Dedifferentiated amniotic fluid mesenchymal stem cell (primary cell): Measurements from ENCODE around the gene ESRP2.

Experiments used
- DNase-seq: peaks from one replicate; pipeline ENCODE4 v3.0.0-alpha.2; 2016; ENCODE audit errors: extremely low spot score

The ESRP2 gene

DNA sequence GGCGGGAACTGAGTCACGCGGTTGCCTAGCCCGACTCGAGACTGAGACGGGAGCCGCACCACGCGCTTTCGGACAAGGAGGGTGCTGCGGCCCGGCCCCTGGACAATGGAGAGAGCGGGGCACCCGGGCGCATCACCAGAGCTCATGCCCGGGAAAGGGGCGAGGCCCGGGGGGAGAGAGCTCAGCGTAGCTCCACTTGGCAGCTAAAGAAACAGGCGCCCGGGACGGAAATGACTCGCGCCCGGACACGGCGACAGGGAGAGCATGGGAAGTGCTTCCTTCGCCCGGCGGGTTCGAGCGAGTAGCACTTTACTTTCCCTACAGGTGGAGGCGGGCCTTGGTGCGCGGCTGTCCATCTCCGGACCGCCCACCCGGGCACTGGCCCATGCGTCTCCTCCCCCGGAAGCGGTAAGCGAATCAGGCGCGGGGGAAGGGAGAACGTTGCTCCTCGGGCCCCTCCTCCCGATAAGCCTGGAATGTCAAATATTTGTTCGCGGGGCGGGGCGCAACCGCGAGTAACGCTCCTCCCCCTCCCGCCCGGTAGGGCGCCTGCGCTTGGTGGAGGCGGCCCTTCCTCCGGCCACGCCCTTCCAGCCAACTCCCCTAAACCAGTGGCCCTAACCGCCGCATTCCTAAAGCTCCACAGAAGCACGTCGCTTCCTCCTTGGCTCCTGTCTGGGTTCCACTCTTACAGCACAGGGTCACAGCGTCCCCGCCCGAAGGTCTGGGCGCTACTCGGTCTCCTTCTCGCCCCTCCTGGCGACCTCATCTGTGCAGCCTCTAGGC lies 1.5 kb upstream of the ESRP2 start:
- peak; percentile 95 for DNase-seq

DNA sequence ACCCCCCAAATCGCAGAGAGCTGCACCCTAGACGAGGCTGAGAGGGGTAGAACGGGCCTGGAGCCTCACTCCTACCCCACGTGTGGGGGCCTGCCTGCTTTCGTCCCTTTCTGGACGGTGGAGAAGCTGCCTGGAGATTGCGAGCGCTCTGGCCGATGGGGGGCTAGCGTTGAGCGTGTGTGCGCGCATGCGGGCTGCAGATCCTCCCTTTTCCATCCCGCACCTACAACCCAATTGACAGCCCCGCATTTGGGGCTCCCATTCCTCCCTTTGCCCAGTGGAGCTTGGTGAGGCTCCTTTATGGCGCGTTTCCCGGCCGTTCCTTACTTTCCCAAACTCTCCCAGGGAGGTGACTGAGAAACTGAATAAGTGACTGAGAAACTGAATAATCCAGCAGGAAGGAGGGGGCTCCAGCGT lies 907 bp upstream of the ESRP2 start:
- DNase-seq, result no peak

DNA sequence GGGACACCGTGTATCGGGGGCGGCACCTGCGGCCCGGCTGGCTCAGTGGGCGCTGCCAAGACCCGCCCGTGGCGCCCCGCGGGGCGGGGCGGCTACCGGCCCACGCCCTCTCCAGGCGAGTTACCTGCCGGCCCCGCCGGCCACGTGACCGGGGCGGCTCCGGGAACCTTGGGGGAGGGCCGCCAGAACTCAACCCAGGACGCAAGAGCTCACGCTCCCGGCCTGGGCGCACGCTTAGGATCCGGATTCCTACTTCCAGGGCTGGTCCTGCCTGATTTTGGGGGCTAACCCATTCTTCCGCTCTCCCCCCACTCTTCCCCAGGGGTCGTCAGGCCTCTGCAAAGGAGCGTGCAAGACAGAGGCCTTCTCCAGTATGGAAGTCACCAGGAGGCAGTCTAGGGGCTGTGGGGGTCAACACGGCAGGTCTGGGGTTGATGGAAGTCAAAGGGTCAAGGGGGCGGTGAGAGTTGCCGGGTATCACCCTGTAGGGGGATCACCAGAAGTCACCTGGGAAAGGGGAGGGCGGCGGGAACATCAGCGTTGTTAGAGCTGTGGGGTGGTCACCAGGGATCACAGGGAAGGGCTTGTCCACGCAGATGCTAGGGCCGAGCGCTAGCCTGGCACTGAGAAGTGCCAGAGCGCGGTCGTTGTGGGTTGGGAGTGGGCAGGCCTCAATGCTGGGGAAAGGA lies 354 bp upstream of the ESRP2 start:
- DNase-seq, result no peak

DNA sequence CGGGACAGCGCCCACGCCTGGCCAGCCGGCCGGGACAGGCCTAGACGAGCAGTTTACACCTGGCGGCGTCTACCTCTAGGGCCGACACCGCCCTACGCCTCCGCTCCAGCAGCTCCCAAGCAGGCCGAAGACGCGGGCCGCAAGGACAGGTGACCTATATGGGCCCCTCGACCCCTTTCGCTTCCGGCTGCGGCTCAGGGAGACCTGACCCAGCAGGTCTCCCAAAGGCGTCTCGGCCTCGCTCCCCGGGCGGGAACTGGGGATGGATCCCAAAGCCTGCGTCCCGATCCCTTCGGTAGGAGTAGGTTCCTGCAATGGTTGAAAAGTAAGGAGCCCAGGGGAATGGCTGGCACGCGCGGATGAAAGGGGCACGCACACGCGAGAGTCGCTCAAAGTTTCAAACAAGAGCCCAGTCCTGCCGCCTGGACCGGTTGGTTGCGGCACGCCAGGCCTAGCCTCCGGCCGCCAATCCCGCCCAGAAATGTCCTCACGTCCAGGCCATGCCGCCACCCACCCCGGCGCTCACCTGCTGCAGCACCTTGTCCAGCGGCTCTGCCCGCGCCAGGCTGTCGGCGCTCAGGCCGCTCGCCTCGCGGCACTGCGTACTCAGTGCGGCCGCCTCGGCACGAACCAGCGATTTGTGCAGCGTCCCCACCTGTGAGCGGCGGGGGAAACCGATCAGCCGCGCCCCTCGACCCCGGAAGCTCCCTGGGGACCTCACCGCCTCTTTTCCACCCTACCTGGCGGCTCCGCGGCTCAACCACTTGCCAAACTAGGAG lies 630 bp downstream of the ESRP2 start:
- DNase-seq, result no peak

DNA sequence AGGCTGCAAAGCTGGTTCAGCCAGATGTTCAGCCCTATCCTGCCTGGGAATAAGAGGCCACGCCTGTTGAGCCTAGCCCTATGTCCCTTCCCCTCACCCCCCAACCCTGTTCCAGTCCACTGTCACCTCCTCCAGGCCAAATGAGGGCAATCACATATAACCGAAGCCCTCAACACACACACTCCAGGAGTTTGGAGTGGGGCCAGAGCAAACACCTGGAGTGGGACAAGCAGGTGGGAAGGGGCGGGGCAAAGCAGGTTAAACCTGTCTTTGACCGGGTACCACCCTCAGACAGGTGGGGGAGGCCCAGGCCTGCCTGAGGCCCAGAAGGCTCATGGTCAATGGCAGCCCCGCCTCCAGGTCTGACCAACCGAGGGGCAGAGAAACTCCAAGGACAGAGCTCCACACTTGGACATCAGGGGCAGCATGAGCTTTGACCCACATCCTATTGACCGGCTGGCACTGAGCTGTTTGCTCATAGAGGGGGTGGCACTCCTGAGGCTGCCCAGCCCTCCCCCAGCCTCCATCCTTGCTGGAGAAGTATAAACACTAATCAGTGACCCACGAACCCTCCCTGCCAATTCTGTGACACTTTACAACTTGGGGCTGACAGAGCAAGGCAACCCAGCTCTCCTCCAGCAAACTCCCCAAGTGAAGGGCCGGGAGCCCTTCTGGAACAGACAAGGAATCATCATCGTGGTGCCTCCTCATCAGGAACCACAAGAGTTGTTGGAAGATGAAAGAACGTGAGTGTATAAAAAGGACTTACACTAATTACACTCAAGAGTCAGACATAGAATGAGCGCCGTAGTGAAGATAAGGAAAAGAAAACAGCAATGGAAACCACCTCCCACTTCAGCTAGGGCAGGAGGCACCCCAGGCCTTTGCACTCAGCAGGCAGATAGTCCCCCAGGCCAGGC lies 1.5 kb downstream of the ESRP2 start:
- DNase-seq, result no peak

DNA sequence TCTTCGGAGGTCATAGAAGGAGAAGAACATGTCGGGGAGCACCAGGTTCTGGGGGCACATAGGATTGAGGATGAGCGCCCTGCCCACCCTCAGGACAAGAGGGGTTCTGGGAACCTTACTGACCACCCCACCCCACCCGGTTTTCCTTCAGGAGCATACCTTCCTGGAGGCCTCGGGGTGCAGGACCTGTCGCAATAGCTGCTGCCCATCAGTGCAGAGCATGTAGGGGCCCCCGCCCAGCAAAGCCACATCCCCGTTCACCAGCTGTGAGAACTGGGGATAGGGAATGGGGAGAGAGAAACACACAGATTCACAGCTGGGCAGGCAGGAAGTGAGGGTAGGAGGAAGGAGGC lies 2.1 kb downstream of the ESRP2 start:
- no peak for DNase-seq

DNA sequence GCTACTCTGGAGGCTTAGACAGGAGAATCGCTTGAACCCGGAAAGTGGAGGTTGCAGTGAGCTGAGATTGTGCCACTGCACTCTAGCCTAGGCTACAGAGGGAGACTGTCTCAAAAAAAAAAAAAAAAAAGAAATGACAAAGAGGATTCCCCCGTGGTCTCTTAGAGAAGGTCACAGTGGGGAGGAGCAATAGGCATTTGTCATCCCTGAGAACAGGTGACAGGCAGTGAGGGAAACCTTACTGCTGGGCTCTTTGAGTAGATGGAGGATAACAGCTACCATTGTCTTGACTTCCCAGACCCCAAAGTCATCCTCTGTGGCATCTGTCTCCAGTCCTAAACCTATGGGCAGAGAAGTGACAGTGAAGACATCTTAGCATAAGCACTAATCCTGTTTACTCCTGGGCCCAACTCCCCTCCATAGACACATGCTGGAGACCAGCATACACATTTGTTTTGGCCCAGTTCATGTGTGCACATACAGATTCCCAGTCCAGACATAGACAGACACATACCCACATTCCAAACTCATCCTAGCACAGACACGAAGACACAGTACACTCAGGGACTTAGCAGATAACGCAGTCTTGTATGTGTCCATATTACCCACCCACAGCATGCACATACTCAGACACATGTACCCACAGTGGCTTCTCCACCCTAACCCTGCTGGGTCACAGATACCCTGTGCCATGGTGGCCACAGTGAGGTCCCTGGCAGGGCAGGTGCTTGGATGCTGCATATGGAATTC lies 2.7 kb downstream of the ESRP2 start:
- DNase-seq, result no peak

DNA sequence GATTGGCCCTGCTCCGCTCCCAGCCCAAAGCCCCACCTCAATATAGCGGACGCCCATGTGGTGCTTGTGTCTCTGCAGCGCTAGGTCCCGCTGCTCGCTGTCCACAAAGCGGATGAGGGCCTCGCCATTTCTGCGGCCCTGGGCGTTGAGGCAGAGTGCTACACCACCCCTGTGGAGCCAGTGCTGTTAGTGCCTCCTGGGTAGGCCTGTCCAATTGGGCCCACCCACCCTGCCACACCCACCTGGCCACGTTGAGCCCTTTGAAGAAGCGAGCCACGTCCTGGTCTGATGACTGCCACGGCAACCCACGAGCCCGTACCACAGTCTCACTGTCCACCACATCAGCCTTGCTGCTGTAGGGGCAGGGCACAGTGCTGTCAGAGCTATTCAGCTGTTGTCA lies 3.6 kb downstream of the ESRP2 start:
- no peak for DNase-seq

DNA sequence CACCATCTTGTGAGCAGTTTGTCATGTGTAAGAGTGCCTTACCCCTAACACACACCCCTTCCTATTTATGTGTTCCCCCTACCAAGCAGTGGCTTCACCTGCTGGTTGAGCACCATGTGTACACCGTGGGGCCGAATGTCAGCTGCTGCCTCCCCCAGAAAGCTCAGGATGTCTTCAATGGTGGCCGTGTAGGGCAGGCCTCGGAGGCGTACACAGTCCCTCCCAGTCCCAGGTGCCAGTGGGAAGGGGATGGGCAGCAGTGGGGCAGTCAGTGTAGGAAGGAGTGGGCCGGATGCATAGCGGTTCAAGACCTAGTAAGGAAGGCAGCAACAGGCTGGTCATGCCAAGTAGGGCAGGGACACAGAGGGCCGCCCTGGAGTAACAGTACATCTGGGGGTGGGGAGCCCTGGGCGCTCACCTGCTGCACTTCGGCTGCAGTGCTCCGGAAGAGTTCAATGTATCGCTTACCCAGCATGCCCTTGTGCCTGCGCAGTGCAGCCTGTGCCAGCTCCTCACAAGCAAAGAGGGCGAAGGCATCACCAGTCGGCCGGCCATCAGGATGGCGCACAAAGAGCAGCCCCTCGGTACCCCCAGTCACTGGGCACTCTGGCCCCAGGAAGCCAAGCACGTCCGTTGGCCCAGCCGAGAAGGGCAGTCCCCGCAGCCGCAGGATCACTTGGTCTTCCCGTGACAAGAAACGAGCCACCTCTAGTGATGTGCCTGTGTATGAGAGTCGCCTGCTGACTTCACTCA lies 4.4 kb downstream of the ESRP2 start:
- DNase-seq, result no peak

DNA sequence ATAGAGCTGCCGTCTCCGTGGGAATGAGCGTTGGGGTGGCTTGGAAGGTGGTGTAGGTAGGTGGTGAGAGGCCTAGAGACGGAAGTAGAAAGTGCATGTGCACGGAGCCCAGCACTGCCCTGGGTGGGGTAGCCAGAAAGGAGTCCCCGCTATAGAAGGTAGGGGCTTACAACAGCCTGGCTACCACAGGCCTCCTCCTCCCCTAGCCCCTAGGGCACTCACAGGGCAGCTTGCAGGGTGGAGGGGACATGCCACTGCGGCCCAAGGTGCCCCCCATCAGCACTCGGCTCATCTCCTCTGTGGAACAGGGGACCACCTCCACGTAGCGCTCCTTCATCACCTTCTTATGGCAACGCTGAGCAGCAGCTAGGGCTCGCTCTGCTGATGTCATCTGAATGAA lies 5.0 kb downstream of the ESRP2 start:
- DNase-seq, result no peak

DNA sequence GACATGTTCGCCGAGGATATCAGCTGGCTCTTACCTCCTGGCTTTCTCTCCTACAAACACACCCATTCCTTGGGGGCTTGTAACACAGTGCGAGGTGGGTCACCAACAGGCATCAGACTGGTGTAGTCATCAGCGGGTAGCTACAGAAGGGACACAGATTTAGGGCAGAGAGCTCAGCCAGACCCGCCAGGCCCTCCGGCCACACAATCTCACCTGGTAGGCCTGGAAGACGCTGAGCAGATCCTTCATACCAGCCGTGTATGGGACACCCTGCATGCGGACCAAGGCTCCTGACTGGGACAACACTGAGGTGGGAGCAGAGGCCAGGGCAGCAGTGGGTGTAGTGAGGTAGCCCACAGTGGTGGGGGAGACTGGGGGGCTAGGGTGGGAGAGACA lies 5.8 kb downstream of the ESRP2 start:
- no peak for DNase-seq

DNA sequence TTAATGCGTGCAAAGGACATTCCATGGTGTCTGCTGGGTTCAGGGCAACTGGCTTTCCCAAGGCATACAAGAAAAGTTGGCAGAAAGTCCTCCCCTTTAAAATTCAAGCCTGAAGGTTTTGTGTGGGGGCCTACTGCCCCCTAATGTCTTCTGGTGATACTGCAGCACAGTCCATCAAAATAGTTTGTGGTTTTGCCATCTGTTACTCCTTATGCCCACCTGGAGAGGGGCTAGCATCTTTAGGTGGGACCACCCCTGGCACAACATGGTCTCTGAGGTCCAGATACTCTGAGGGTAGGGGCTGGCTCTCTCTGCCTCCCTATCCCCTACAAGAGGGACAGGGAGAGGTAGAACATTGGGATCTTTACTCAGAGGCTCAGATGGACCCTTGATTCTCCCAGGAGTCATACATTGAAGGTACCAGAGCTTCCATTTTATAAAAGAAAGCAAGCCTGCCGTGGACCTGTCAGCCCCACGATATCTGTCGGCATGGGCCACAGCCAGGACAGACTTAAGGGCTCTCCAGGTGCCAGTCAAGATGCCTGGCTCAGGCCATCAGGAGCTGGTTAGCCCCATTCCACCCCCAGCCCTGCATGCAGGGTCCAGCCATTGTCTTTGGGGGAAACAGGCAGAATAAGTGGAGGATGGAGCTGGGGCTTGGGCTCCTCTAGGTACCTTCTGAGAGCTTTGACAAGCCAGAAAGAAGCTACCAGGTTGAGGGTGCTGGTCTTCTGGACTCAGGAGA lies 6.3 kb downstream of the ESRP2 start:
- peak; percentile 68 for DNase-seq

DNA sequence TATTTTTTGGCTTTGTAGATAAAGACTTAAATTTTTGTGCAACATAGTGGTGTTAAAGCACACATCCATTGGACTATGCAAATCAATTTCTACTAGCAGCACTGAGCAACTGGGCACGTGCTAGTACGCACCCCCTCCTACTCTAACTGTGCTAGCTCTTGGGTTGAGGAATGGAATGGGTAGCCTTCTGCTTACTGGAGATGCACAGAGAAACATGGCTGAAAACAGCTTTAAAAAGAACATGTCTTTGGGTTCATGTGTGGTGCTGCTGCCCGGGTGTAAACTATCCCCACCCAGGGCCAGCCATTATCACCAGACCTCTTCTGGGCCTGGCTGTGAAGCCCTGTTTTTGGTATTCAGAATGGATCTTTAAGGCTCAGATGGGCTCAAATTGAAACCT lies 7.3 kb downstream of the ESRP2 start:
- DNase-seq, result no peak

DNA sequence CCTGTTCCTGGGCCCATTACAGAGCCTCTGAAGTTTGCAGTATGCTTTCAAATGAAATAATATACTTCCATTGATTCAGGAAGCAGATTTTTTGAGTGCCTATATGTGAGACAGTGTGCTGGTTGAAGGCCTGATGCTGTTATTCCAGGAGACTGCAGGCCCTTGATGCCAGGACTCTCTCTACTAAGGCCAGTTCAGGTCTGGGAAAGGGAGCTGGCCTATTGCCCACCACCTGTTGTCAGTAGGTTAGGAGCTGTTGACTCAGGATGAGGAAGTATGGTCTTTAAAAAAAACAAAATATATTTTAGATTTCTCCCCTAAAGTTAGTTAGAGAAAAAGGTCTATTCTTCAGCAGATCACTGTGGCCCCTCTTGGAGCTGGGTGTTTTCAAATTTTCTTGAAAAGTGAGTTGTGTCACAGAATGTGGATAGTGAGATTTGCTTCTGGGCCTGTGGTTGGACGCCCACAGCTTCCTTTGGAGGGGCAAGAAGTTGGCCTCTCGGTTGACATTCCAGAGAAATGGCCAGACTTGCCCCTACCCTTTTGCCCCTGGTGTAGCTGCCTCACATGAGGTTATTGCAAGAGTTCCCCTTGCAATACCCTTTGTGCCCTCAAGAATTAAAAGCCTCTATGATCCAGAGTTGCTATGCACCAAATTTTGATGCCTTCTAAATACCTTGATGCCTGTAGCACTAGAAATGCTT lies 7.9 kb downstream of the ESRP2 start:
- DNase-seq, result no peak

DNA sequence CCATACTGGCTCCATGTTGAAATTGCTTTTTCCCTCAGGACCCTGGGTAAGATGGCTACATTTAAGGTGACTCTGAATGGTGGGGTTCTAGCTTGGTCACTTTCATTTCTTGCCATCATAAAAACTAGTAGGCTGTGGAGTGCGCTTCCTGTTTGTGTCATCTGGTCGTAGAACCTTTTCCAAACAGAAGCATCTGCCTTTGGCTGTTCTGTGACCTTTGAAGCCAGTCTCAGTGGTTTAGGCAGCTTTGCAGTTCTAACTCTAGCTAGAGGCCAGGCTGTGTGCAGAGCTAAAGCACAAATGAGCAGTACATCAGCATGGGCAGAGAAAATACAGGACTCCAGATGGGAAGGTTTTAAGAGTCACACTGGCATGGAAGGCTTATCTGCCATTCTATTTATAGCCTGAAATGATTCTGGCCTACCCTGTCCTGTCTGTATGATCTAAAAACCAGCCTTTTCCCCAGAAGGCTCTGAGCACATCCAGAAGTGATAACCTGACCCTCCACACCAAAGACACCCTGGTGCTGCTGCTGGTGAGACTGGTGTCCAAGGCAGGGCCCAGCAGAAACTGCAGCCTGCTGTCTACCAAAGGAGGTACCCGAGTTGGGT lies 8.6 kb downstream of the ESRP2 start:
- DNase-seq, result no peak

DNA sequence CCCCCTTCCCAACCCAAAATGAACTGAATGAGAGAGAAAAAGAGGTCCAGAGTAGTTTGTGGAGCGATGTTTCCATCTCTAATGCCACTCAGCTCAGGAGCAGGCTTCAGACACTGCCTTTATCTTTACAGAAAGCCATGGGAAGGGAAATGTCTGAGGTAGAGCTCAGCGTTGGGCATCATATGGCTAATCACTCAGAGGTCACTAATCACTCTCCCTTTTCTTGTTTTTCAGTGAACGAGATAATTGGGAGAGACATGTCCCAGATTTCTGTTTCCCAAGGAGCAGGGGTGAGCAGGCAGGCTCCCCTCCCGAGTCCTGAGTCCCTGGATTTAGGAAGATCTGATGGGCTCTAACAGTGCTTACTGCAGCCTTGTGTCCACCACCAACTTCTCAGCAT lies 9.8 kb downstream of the ESRP2 start:
- DNase-seq, result no peak

DNA sequence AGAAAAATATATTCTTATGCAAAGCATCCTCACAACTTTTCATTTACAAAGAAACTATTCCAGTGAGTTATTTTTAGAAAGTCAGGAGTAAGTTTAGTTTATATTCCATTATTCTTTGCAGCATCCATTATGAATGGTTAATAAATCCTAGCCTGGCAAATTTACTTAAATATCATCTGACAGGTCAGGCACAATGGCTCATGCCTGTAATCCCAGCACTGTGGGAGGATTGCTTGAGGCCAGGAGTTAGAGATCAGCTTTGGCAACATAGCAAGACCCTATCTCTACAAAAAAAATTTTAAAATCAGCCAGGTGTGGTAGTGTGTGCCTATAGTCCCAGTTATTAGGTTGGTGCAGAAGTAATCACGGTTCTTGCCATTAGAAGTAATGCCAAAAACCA lies 12.9 kb downstream of the ESRP2 start:
- DNase-seq, result no peak

DNA sequence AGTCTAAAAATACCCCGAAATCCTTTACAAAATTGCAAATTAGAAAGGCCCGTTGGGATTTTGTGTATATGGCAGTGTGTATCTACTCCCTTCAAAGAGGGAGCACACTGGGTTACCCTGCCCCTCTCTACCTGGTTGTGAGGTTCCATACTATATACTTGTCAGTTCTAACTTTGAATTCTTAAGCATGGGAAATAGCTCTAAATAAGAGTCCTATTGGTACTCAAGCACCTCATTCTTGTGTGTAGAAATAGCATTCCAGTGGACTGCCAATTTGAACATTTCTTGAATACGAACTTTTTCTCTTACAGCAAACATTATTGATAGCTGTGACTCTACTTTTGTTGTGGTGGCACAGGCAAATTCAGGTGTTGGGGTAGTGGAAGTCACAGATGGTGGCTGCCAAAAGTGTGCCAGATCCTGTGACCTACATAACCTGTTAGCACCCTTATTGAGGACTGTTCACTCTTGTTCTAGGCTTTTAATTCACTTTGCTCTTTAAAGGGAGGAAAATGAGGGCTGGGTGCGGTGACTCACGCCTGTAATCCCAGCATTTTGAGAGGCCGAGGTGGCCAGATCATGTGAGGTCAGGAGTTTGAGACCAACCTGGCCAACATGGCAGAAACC lies 16.1 kb downstream of the ESRP2 start:
- DNase-seq, result no peak
